ENCODE results near the gene AANAT. TPM values are rescaled to one million over a fixed set of nuclear protein-coding genes. Genes with fewer than 3 reads are reported as not detected.
A peak's percentile ranks its signal among the peaks of the same experiment; 100 is the strongest.

AANAT gene
- total RNA-seq, 2 experiments from 2014 or later: not detected

DNA sequence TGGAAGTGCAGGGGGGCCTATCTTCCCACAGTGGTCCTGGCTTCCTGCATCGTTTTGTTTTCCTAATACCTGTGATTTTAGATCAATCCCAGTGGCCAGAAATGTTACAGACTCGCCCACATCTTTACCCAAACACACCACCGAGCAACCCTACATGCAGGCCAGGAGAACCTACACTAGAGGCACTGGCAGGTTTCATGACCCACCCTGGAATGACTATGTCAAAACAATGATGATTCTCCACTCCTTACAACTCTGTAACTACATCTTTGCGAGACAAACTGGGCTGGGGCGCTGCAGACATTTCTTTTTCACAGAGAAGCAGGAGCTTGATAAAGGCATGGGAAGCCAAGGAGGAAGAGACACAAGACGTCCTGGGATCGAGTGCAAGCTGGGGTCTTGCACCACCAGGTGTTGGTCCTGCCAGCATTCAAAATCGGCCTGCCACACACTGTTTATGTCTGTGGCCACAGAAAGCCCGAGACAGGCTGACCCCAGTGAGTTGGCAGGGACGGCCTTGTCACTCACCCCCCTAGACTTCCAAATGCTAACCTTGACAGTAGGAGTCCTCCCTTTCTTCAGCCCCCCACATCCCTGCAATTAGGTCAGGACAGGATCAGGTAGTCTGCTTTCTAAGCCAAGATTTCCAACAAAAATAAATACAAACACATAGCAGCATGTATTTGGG lies 46.9 kb upstream of the AANAT start:
- TF ChIP-seq CTCF (conservative IDR thresholded peaks at IDR 0.05; ENCODE audit: low read length): 0 out of 2 replicates have a peak, but pooled peaks have one; percentile 38
- TF ChIP-seq EZH2phosphoT487 (IDR thresholded peaks at IDR 0.05; ENCODE audit: borderline replicate concordance, low read depth, low read length): no peak
- peaks cover 26% of the 10 kb centered on the region for H3K36me3 ChIP-seq (ENCODE audit: insufficient read depth, low read length)
- H4K20me1 ChIP-seq (ENCODE audit: insufficient read depth, low read length): no peaks in the 10 kb centered on the region
- H3K4me2 ChIP-seq (ENCODE audit: low read length): peak overlapping the region; percentile 70
- intact Hi-C loops (cut with micrococcal nuclease; ENCODE audit: unreplicated experiment): no loop called here
- H3K9me3 ChIP-seq (ENCODE audit: low read length): 0 out of 2 replicates have a peak, but pooled peaks cover 4% of the 10 kb centered on the region
- ChIA-PET CTCF (ENCODE audit: unreplicated experiment) (interaction anchor here (1.0 kb wide), 1 partner anchor 38 kb away, joined by 3 read pairs; no protein-coding TSS in a partner anchor), POLR2A (no interaction called here)
- H3K4me3 ChIP-seq (ENCODE audit: low read depth, low read length, poor library complexity, severe bottlenecking): peak overlapping the region; percentile 36
- no peaks in the 10 kb centered on the region for H3K9me2 ChIP-seq (ENCODE audit: insufficient read depth, low read length)
- H3K27ac ChIP-seq (ENCODE audit: low read depth, low read length, poor library complexity, severe bottlenecking): peak overlapping the region; percentile 75
- peak; percentile 35 for DNase-seq (ENCODE audit: low spot score)
- H2AFZ ChIP-seq (ENCODE audit: low read length): no peak overlapping the region; the same call in 1 of the 2 replicates
- peaks cover 90% of the 10 kb centered on the region for H3K4me1 ChIP-seq (ENCODE audit: insufficient read depth, low read length, poor library complexity, severe bottlenecking)
- peaks cover 88% of the 10 kb centered on the region for H3K79me2 ChIP-seq (ENCODE audit: insufficient read depth, low read depth, low read length)
- BruUV-seq (replicated peaks): no TSS peak

DNA sequence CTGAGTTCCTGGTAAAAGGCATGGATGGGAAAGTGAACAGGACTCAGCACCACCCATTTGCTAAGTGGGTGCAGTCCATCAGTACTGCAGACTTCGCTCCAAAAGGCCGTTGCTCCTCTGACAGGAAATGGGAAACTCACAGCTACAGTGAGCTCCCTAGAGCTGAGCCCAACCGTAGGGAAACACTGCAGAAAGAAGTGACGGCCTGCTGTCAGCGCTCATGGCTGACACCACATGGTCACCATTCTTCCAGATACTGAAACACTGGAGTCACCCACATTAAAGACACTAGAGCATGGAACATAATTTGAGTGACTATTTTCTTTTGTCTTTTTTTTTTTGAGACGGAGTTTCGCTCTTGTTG lies 46.4 kb upstream of the AANAT start:
- H2AFZ ChIP-seq (ENCODE audit: low read length): no peak overlapping the region
- H3K9me2 ChIP-seq (ENCODE audit: insufficient read depth, low read length): no peaks in the 10 kb centered on the region
- ChIA-PET POLR2A (no interaction called here), CTCF (ENCODE audit: unreplicated experiment) (no interaction called here)
- DNase-seq (ENCODE audit: low spot score): no peak
- peak overlapping the region; percentile 70 for H3K4me2 ChIP-seq (ENCODE audit: low read length)
- 0 out of 2 replicates have a peak, but pooled peaks cover 4% of the 10 kb centered on the region for H3K9me3 ChIP-seq (ENCODE audit: low read length)
- H3K4me1 ChIP-seq (ENCODE audit: insufficient read depth, low read length, poor library complexity, severe bottlenecking): peaks cover 96% of the 10 kb centered on the region
- no peak for TF ChIP-seq EZH2phosphoT487 (IDR thresholded peaks at IDR 0.05; ENCODE audit: borderline replicate concordance, low read depth, low read length)
- TF ChIP-seq CTCF (conservative IDR thresholded peaks at IDR 0.05; ENCODE audit: low read length): no peak
- BruUV-seq (replicated peaks): no TSS peak
- H3K27ac ChIP-seq (ENCODE audit: low read depth, low read length, poor library complexity, severe bottlenecking): peak overlapping the region; percentile 75
- peaks cover 23% of the 10 kb centered on the region for H3K36me3 ChIP-seq (ENCODE audit: insufficient read depth, low read length)
- peaks cover 92% of the 10 kb centered on the region for H3K79me2 ChIP-seq (ENCODE audit: insufficient read depth, low read depth, low read length)
- H3K4me3 ChIP-seq (ENCODE audit: low read depth, low read length, poor library complexity, severe bottlenecking): peak overlapping the region; percentile 36
- intact Hi-C loops (cut with micrococcal nuclease; ENCODE audit: unreplicated experiment): no loop called here
- no peaks in the 10 kb centered on the region for H4K20me1 ChIP-seq (ENCODE audit: insufficient read depth, low read length)

DNA sequence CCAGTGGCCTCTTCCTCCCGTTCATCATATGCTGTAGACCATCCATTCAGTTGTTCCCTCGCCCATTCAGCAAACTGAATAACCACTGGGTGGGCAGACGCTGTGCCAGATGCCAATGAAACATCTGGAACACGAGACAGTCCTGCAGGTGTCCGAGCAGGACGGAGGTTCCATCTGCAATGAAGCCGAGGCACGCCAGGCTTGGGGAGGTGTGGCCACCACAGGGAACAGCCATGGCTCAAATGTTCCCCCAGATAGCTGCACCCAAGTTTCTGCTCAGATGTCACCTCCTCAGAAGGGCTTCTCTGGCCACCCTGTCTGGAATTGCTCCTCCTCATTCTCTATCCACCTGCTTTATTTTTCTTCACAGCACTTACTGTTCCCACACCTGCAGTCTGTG lies 45.0 kb upstream of the AANAT start:
- Histone ChIP-seq H2AFZ (ENCODE audit: low read length) (no peak overlapping the region), H3K4me2 (ENCODE audit: low read length) (peak overlapping the region; percentile 87), H4K20me1 (ENCODE audit: insufficient read depth, low read length) (no peaks in the 10 kb centered on the region), H3K79me2 (ENCODE audit: insufficient read depth, low read depth, low read length) (peaks cover 92% of the 10 kb centered on the region), H3K27ac (ENCODE audit: low read depth, low read length, poor library complexity, severe bottlenecking) (peak overlapping the region; percentile 67), H3K4me3 (ENCODE audit: low read depth, low read length, poor library complexity, severe bottlenecking) (peak overlapping the region; percentile 47), H3K36me3 (ENCODE audit: insufficient read depth, low read length) (peaks cover 11% of the 10 kb centered on the region), H3K9me3 (ENCODE audit: low read length) (0 out of 2 replicates have a peak, but pooled peaks cover 4% of the 10 kb centered on the region), H3K9me2 (ENCODE audit: insufficient read depth, low read length) (no peaks in the 10 kb centered on the region), H3K4me1 (ENCODE audit: insufficient read depth, low read length, poor library complexity, severe bottlenecking) (peaks cover 97% of the 10 kb centered on the region)
- intact Hi-C loops (cut with micrococcal nuclease; ENCODE audit: unreplicated experiment): no loop called here
- TF ChIP-seq EZH2phosphoT487 (IDR thresholded peaks at IDR 0.05; ENCODE audit: borderline replicate concordance, low read depth, low read length) (no peak), CTCF (conservative IDR thresholded peaks at IDR 0.05; ENCODE audit: low read length) (no peak)
- BruUV-seq (replicated peaks): no TSS peak
- ChIA-PET CTCF (ENCODE audit: unreplicated experiment) (interaction anchor here (0.9 to 1.4 kb wide), 2 partner anchors 31 to 86 kb away, joined by 3 to 5 read pairs; partner anchors contain the start of gene UBE2O), POLR2A (interaction anchor here (1.0 kb wide), 1 partner anchor 11 kb away, joined by 3 read pairs; no protein-coding TSS in a partner anchor)
- no peak for DNase-seq (ENCODE audit: low spot score)

All from OCI-LY7 (cell line).